ENCODE data around the gene CCDC170. TPM values are rescaled to one million over a fixed set of nuclear protein-coding genes. Genes with fewer than 3 reads are reported as not detected.

CCDC170 gene
- total RNA-seq, 1 experiment from 2014 or later = not detected

DNA sequence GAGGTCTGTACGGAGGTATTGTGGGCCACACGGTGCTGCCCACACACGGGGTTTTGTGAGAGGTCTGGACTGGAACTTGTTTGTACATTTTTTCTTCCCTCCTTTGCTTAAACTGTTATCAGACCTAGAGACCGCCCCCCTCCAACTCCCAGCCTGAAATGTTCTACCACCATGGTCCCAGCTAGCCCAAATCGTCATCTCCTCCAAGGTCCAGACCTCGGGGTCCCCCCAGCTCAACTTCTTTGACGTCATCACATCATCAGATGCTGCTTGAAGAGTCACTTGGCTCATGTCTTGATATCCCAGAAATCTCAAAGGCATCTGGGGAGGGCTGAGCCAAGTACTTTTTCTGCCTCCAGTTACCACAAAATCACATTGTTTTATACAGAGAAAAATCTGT lies 2.8 kb upstream of the CCDC170 start:
- H3K27me3 ChIP-seq (ENCODE audit: control insufficient read depth, insufficient read depth, low read length) = peaks cover 21% of the 10 kb centered on the region
- TF ChIP-seq CTCF (IDR thresholded peaks at IDR 0.05) = no peak
- TF ChIP-seq REST (IDR thresholded peaks at IDR 0.05; ENCODE audit: insufficient read depth in 1 of 2, low read depth in 2 of 2, low read length in 1 of 2) = no peak
- no peak for TF ChIP-seq TCF7L2 (IDR thresholded peaks at IDR 0.05; ENCODE audit: low read depth, low read length)
- TF ChIP-seq SIN3A (IDR thresholded peaks at IDR 0.05; ENCODE audit: borderline replicate concordance, insufficient read depth, low read depth, low read length) = no peak
- TF ChIP-seq POLR2AphosphoS5 (IDR thresholded peaks at IDR 0.05; ENCODE audit: low read depth, low read length) = no peak
- no peaks in the 10 kb centered on the region; the same call in 1 of the 2 replicates for H3K4me1 ChIP-seq (ENCODE audit: control insufficient read depth, insufficient read depth, low read length)
- no TSS peak for BruUV-seq (replicated peaks)
- no peaks in the 10 kb centered on the region for H3K36me3 ChIP-seq (ENCODE audit: control insufficient read depth, insufficient read depth, low read length)
- H3K4me3 ChIP-seq (ENCODE audit: low read depth in 2 of 2, low read length in 2 of 2) = no peak overlapping the region
- in situ Hi-C loops (cut with HindIII; ENCODE audit: low pct_unique_long_range_greater_than_20kb, low sequenced_read_pairs) = no loop called here
- H3K9me3 ChIP-seq (ENCODE audit: control insufficient read depth, insufficient read depth, low read depth, low read length) = no peaks in the 10 kb centered on the region
- ChIA-PET CTCF (no interaction called here), POLR2A (no interaction called here)
- intact Hi-C loops (cut with micrococcal nuclease; ENCODE audit: unreplicated experiment) = no loop called here
- H3K27ac ChIP-seq (ENCODE audit: low read length) = no peak overlapping the region
- DNase-seq (ENCODE audit: low read depth, low spot score) (no peak), ATAC-seq (no peak)

DNA sequence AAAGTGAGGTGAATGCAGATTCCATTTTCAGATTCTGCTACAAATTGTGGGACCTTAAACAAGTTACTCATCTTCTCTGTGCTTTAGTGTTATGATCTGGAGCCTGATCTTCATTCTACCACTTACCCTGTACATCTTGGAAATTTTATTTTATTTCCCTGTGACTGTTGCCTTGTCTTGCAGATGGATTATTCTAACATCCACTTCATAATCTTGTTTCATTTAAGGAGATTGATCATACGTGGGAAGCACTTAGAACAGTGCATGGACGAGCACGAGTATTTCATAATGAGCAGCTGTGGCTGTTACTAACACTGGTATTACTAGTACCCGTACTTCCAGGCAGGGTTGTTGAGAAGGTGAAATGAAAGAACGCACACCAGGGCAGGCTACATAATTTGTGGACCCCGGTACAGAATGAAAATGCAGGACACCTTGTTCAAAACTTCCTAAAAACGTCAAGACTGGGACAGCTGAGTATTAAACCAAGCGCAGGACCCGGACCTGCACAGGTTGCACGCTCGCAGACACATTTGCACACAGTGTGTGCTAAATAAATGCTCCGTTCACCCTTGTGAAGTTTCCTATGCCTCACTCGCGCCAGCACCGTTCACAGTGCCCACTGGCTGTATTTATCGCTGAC lies 535 bp upstream of the CCDC170 start:
- no peaks in the 10 kb centered on the region; the same call in 1 of the 2 replicates for H3K4me1 ChIP-seq (ENCODE audit: control insufficient read depth, insufficient read depth, low read length)
- no peak for TF ChIP-seq SIN3A (IDR thresholded peaks at IDR 0.05; ENCODE audit: borderline replicate concordance, insufficient read depth, low read depth, low read length)
- no peak for TF ChIP-seq CTCF (IDR thresholded peaks at IDR 0.05)
- TF ChIP-seq POLR2AphosphoS5 (IDR thresholded peaks at IDR 0.05; ENCODE audit: low read depth, low read length) = no peak
- TF ChIP-seq TCF7L2 (IDR thresholded peaks at IDR 0.05; ENCODE audit: low read depth, low read length) = no peak
- TF ChIP-seq REST (IDR thresholded peaks at IDR 0.05; ENCODE audit: insufficient read depth in 1 of 2, low read depth in 2 of 2, low read length in 1 of 2) = no peak
- in situ Hi-C loops (cut with HindIII; ENCODE audit: low pct_unique_long_range_greater_than_20kb, low sequenced_read_pairs) = no loop called here
- H3K27ac ChIP-seq (ENCODE audit: low read length) = no peak overlapping the region
- peaks cover 25% of the 10 kb centered on the region for H3K27me3 ChIP-seq (ENCODE audit: control insufficient read depth, insufficient read depth, low read length)
- peak overlapping the region; percentile 49 to 55 for H3K4me3 ChIP-seq (ENCODE audit: low read depth in 2 of 2, low read length in 2 of 2)
- POLR2A ChIA-PET = interaction anchor here (0.5 kb wide), 1 partner anchor 84 kb away, joined by 9 read pairs; no protein-coding TSS in a partner anchor
- intact Hi-C loops (cut with micrococcal nuclease; ENCODE audit: unreplicated experiment) = no loop called here
- BruUV-seq (replicated peaks) = no TSS peak
- CTCF ChIA-PET = no interaction called here
- no peaks in the 10 kb centered on the region for H3K36me3 ChIP-seq (ENCODE audit: control insufficient read depth, insufficient read depth, low read length)
- DNase-seq (ENCODE audit: low read depth, low spot score) (no peak), ATAC-seq (peak; percentile 84)
- H3K9me3 ChIP-seq (ENCODE audit: control insufficient read depth, insufficient read depth, low read depth, low read length) = no peaks in the 10 kb centered on the region

All from Panc1 (cell line).